ENCODE results near the gene RUNX2. TPM values are rescaled to one million over a fixed set of nuclear protein-coding genes. Genes with fewer than 3 reads are reported as not detected.

RUNX2 gene
- total and polyA plus RNA-seq, 9 of the 15 experiments (the other 6 are each of a cell fraction or from before 2014, with no cell fraction given), result 0.29 to 1.00 (median 0.43) TPM

DNA sequence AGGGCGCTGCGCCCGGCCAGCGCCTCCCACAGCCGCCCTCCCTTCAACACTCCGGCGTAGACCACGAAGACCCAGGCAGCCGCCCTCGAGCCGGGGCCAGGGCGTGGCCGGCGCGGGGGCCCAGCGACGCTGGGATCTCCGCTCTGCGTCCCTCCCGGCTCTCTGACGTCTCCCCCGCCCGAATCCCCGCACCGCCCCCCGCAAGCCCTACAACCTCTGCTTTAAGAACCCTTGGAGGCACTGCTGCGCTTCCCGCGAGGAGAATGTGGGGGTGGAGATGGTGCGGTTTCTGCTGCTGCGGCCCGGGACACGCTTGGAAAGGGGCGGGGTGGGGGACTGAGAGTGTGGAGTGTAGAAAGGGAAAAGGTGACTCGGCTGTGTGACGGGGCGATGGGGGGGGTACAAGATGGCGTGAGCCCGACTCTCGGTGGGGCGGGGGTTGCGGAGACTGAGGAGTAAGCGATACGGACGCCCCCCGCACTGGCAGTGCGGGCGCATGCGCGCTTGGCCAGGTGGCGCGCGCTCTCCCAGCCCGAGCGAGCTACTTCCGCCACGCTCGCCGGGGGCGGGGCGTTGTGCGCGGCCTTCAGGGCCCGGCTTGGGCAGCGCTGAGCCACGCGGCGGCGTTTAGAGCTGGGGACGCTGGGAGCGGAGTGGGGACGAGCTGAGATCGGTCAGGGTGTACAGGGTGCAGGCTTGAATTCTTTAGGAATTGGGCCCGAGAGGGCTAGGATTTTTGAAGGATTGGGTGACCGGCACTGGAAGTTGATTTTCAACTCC is 49.6 kb downstream of the RUNX2 start, which contains the start of gene SUPT3H (continued):
- TF ChIP-seq ZNF384 (IDR thresholded peaks at IDR 0.05; ENCODE audit: low read depth, low read length) (peak; percentile 6; the same call in 1 of the 2 replicates), FOXK2 (conservative IDR thresholded peaks at IDR 0.05 in 1 of 2, IDR thresholded peaks at IDR 0.05 in 1 of 2; ENCODE audit: low read depth in 2 of 2) (peak in 1 of 2 experiments; percentile 8; a peak in 1 of 4 replicates), BACH1 (tag; IDR thresholded peaks at IDR 0.05) (no peak), ETV1 (tag; conservative IDR thresholded peaks at IDR 0.05; ENCODE audit: low read depth) (peak; percentile 45; the same call in 1 of the 2 replicates), RAD21 (CRISPR knock-in tag; conservative IDR thresholded peaks at IDR 0.05 in 1 of 2, IDR thresholded peaks at IDR 0.05 in 1 of 2) (peak; percentile 50 to 56), ZNF24 (IDR thresholded peaks at IDR 0.05) (peak; percentile 75), TAF7 (tag; IDR thresholded peaks at IDR 0.05) (peak; percentile 72; the same call in 1 of the 2 replicates), CAMTA2 (CRISPR knock-in tag; conservative IDR thresholded peaks at IDR 0.05) (no peak), PURB (CRISPR knock-in tag; IDR thresholded peaks at IDR 0.05; ENCODE audit: low read depth) (no peak), ESRRB (CRISPR knock-in tag; IDR thresholded peaks at IDR 0.05; ENCODE audit: borderline replicate concordance) (no peak), HLTF (IDR thresholded peaks at IDR 0.05) (no peak; the same call in 1 of the 2 replicates), TBL1XR1 (IDR thresholded peaks at IDR 0.05; ENCODE audit: low read length in 2 of 2) (no peak), NCOA2 (IDR thresholded peaks at IDR 0.05; ENCODE audit: partially characterized antibody in 2 of 2) (no peak), KLF6 (CRISPR knock-in tag; IDR thresholded peaks at IDR 0.05; ENCODE audit: borderline replicate concordance) (peak; percentile 87), ZNF785 (CRISPR knock-in tag; IDR thresholded peaks at IDR 0.05) (no peak), YY1 (IDR thresholded peaks at IDR 0.05; ENCODE audit: borderline replicate concordance in 1 of 3, control insufficient read depth in 1 of 3, extremely low read depth in 1 of 3, insufficient read depth in 3 of 3, insufficient read length in 1 of 3, insufficient replicate concordance in 2 of 3, low read depth in 1 of 3, low read length in 2 of 3) (peak; percentile 49 to 94 (median 89)), SAFB (IDR thresholded peaks at IDR 0.05; ENCODE audit: borderline replicate concordance, low read depth, low read length) (peak; percentile 84)
- TF ChIP-seq, protein P1, sequence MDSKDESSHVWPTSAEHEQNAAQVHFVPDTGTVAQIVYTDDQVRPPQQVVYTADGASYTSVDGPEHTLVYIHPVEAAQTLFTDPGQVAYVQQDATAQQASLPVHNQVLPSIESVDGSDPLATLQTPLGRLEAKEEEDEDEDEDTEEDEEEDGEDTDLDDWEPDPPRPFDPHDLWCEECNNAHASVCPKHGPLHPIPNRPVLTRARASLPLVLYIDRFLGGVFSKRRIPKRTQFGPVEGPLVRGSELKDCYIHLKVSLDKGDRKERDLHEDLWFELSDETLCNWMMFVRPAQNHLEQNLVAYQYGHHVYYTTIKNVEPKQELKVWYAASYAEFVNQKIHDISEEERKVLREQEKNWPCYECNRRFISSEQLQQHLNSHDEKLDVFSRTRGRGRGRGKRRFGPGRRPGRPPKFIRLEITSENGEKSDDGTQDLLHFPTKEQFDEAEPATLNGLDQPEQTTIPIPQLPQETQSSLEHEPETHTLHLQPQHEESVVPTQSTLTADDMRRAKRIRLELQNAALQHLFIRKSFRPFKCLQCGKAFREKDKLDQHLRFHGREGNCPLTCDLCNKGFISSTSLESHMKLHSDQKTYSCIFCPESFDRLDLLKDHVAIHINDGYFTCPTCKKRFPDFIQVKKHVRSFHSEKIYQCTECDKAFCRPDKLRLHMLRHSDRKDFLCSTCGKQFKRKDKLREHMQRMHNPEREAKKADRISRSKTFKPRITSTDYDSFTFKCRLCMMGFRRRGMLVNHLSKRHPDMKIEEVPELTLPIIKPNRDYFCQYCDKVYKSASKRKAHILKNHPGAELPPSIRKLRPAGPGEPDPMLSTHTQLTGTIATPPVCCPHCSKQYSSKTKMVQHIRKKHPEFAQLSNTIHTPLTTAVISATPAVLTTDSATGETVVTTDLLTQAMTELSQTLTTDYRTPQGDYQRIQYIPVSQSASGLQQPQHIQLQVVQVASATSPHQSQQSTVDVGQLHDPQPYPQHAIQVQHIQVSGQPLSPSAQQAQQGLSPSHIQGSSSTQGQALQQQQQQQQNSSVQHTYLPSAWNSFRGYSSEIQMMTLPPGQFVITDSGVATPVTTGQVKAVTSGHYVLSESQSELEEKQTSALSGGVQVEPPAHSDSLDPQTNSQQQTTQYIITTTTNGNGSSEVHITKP (IDR thresholded peaks at IDR 0.05; ENCODE audit: partially characterized antibody), result peak; percentile 14
- TF ChIP-seq, protein P2, sequence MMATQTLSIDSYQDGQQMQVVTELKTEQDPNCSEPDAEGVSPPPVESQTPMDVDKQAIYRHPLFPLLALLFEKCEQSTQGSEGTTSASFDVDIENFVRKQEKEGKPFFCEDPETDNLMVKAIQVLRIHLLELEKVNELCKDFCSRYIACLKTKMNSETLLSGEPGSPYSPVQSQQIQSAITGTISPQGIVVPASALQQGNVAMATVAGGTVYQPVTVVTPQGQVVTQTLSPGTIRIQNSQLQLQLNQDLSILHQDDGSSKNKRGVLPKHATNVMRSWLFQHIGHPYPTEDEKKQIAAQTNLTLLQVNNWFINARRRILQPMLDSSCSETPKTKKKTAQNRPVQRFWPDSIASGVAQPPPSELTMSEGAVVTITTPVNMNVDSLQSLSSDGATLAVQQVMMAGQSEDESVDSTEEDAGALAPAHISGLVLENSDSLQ (IDR thresholded peaks at IDR 0.05), result peak; percentile 26; the same call in 1 of the 2 replicates
- TF ChIP-seq, protein P3, sequence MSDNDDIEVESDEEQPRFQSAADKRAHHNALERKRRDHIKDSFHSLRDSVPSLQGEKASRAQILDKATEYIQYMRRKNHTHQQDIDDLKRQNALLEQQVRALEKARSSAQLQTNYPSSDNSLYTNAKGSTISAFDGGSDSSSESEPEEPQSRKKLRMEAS (CRISPR knock-in tag; IDR thresholded peaks at IDR 0.05), result peak; percentile 91
- TF ChIP-seq, protein P4, sequence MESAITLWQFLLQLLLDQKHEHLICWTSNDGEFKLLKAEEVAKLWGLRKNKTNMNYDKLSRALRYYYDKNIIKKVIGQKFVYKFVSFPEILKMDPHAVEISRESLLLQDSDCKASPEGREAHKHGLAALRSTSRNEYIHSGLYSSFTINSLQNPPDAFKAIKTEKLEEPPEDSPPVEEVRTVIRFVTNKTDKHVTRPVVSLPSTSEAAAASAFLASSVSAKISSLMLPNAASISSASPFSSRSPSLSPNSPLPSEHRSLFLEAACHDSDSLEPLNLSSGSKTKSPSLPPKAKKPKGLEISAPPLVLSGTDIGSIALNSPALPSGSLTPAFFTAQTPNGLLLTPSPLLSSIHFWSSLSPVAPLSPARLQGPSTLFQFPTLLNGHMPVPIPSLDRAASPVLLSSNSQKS (CRISPR knock-in tag; IDR thresholded peaks at IDR 0.05), result no peak

Data from K562 (cell line).